B cell (primary cell): Measurements from ENCODE around the gene NUCB1. TPM values are rescaled to one million over a fixed set of nuclear protein-coding genes. Genes with fewer than 3 reads are reported as not detected.

Source experiments
- ATAC-seq: fragments of 200-7000 bp; cut with Tn5 transposase; one replicate; pipeline ENCODE4 v1.10.0; 2021; ENCODE audit warnings: low read depth, mild to moderate bottlenecking, moderate number of reproducible peaks, moderate library complexity
- CTCF ChIA-PET: fragments of 350-600 bp; sonication (Branson Sonifier 250); formaldehyde crosslinking; loops from one replicate; lab custom pipeline; 2021; ENCODE audit warnings: antibody characterized with exemption, inconsistent platforms; lab: Charles Lee
- POLR2A ChIA-PET: fragments of 350-600 bp; sonication (Branson Sonifier 250); formaldehyde crosslinking; loops from one replicate; lab custom pipeline; 2021; ENCODE audit warnings: antibody characterized with exemption; lab: Charles Lee
- DNase-seq: peaks from one replicate; pipeline ENCODE4 v3.0.0; 2013
- H2AFZ ChIP-seq: 2 replicates; pipeline ENCODE4 v1.6.1; 2012; ENCODE audit warnings: mild to moderate bottlenecking, low read depth, low read length; ENCODE audit not compliant: insufficient read depth, poor library complexity, severe bottlenecking
- H3K27ac ChIP-seq, 2 donors: 1 replicate in 1 of 2; 2 replicates in 1 of 2; pipeline ENCODE4 v1.5.1; 2012 to 2013; ENCODE audit warnings: low read length in 2 of 2, mild to moderate bottlenecking in 2 of 2, moderate library complexity in 1 of 2
- H3K27me3 ChIP-seq, 4 experiments: fragments of 200-600 bp in 1 of 4; sonication (generic) in 1 of 4; replicated peaks in 1 of 4; 1 replicate in 2 of 4; 2 replicates in 2 of 4; pipeline versions ENCODE4 v1.6.1 to v1.7.0; 2013 to 2016; ENCODE audit warnings: low read length in 3 of 4, mild to moderate bottlenecking in 2 of 4, mixed read lengths in 1 of 4, moderate library complexity in 1 of 4; ENCODE audit not compliant: insufficient read depth in 4 of 4, control insufficient read depth in 3 of 4; ENCODE audit errors: control extremely low read depth in 1 of 4
- H3K36me3 ChIP-seq, 2 experiments: replicated peaks in 1 of 2; 1 replicate in 1 of 2; 2 replicates in 1 of 2; pipeline versions ENCODE4 v1.6.1 to v1.7.1; 2013; ENCODE audit warnings: low read length in 1 of 2; ENCODE audit not compliant: insufficient read depth in 2 of 2, control insufficient read depth in 1 of 2; ENCODE audit errors: control extremely low read depth in 1 of 2, extremely low read depth in 1 of 2
- H3K4me1 ChIP-seq, 2 donors: fragments of 200-600 bp in 1 of 2; sonication (generic) in 1 of 2; 1 replicate in 1 of 2; 2 replicates in 1 of 2; pipeline versions ENCODE4 v1.5.1 to v1.6.1; 2013 to 2017; ENCODE audit warnings: low read length in 2 of 2; ENCODE audit not compliant: control insufficient read depth in 2 of 2, insufficient read depth in 2 of 2
- H3K4me2 ChIP-seq: replicated peaks from 2 replicates; pipeline ENCODE3; 2012; ENCODE audit warnings: mild to moderate bottlenecking, low read depth, low read length; ENCODE audit not compliant: poor library complexity, severe bottlenecking
- H3K4me3 ChIP-seq, 5 experiments: fragments of 200-600 bp in 1 of 5; sonication (generic) in 1 of 5; 1 replicate in 3 of 5; 2 replicates in 2 of 5; pipeline versions ENCODE4 v1.5.1 to v1.7.0; 2011 to 2016; ENCODE audit warnings: low read length in 4 of 5, mild to moderate bottlenecking in 4 of 5, low read depth in 2 of 5, control low read depth in 1 of 5, moderate library complexity in 1 of 5; ENCODE audit not compliant: insufficient read depth in 1 of 5; ENCODE audit errors: control extremely low read depth in 1 of 5, extremely low read depth in 1 of 5
- H3K79me2 ChIP-seq: fragments of 200-600 bp; sonication (generic); one replicate; pipeline ENCODE4 v1.6.0; 2016; ENCODE audit warnings: low read length; ENCODE audit not compliant: control insufficient read depth, insufficient read depth
- H3K9ac ChIP-seq: fragments of 200-600 bp; sonication (generic); 2 replicates; pipeline ENCODE4 v1.6.1; 2017; ENCODE audit warnings: mild to moderate bottlenecking, low read length, moderate library complexity
- H3K9me3 ChIP-seq, 3 donors: one replicate each; pipeline versions ENCODE4 v1.6.1 to v1.7.1; 2013; ENCODE audit warnings: low read length in 2 of 3; ENCODE audit not compliant: control insufficient read depth in 2 of 3, insufficient read depth in 1 of 3; ENCODE audit errors: control extremely low read depth in 1 of 3
- H4K20me1 ChIP-seq: 2 replicates; pipeline ENCODE4 v1.6.0; 2012; ENCODE audit warnings: mild to moderate bottlenecking, low read length; ENCODE audit not compliant: insufficient read depth, control insufficient read depth, poor library complexity, severe bottlenecking
- H3K27ac Mint-ChIP-seq: one replicate; pipeline ENCODE4 v1.8.0; 2021; ENCODE audit warnings: mixed read lengths
- H3K27me3 Mint-ChIP-seq: one replicate; pipeline ENCODE4 v1.8.0; 2021; ENCODE audit warnings: mixed read lengths
- H3K4me1 Mint-ChIP-seq: one replicate; pipeline ENCODE4 v1.8.0; 2021; ENCODE audit warnings: mixed read lengths
- H3K4me3 Mint-ChIP-seq: one replicate; pipeline ENCODE4 v1.8.0; 2021; ENCODE audit warnings: mixed read lengths
- H3K9me3 Mint-ChIP-seq: one replicate; pipeline ENCODE4 v1.8.0; 2022; ENCODE audit warnings: mixed read lengths; ENCODE audit not compliant: insufficient read depth
- EZH2 ChIP-seq: IDR thresholded peaks from 2 replicates; pipeline ENCODE4 v1.6.1; 2012; ENCODE audit warnings: borderline replicate concordance, low read depth, mild to moderate bottlenecking, moderate library complexity, low read length; ENCODE audit not compliant: insufficient read depth, poor library complexity, severe bottlenecking
- WGBS: methylation state at CpG from one replicate; pipeline ENCODE4 v1.1.5; 2013; ENCODE audit warnings: missing lambda C conversion rate; ENCODE audit not compliant: insufficient coverage; 5-methylcytosine and 5-hydroxymethylcytosine counted together
- intact Hi-C: fragments of 100-400 bp; cut with micrococcal nuclease; formaldehyde crosslinking; loops from one replicate; pipeline ENCODE4 v1.10.0; 2022
- polyA plus RNA-seq: library from polyadenylated mRNA; depleted of rRNA; stranded (reverse); fragments of >200 nt; gene quantifications from 2 replicates; pipeline ENCODE4 v1.2.3, GENCODE V29; 2012
- total RNA-seq, 2 donors: library from RNA; stranded (reverse); fragments of 120-200 nt in 1 of 2; gene quantifications; 1 replicate in 1 of 2; 2 replicates in 1 of 2; pipeline versions ENCODE4 v1.2.3 to v1.2.4, GENCODE V29; 2013 to 2022
- TF ChIP-seq, protein P1 (sequence below): fragments of 200-600 bp; IDR thresholded peaks from one replicate; pipeline ENCODE4 v1.8.0; 2022; ENCODE audit warnings: antibody characterized with exemption, mild to moderate bottlenecking

NUCB1 gene
- total and polyA plus RNA-seq, 2 donors (not counting 1 experiment from before 2014, with no cell fraction given) = 118 to 134 TPM

- TF ChIP-seq, protein P1, sequence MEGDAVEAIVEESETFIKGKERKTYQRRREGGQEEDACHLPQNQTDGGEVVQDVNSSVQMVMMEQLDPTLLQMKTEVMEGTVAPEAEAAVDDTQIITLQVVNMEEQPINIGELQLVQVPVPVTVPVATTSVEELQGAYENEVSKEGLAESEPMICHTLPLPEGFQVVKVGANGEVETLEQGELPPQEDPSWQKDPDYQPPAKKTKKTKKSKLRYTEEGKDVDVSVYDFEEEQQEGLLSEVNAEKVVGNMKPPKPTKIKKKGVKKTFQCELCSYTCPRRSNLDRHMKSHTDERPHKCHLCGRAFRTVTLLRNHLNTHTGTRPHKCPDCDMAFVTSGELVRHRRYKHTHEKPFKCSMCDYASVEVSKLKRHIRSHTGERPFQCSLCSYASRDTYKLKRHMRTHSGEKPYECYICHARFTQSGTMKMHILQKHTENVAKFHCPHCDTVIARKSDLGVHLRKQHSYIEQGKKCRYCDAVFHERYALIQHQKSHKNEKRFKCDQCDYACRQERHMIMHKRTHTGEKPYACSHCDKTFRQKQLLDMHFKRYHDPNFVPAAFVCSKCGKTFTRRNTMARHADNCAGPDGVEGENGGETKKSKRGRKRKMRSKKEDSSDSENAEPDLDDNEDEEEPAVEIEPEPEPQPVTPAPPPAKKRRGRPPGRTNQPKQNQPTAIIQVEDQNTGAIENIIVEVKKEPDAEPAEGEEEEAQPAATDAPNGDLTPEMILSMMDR = no peak
- TF ChIP-seq EZH2 = no peak
- Histone ChIP-seq H3K9ac (peak within 1 kb of the TSS; percentile 74), H4K20me1 (peaks cover 22% of the 10 kb centered on the region), H3K36me3 (peaks cover 0 to 37% of the 10 kb centered on the region in 2 experiments), H3K4me3 (peak within 1 kb of the TSS; percentile 73 to 90 (median 84)), H3K4me2 (peak within 1 kb of the TSS; percentile 75), H2AFZ (peak within 1 kb of the TSS; percentile 73), H3K9me3 (peaks cover 0 to 5% (median 0%) of the 10 kb centered on the region in 3 donors), H3K27ac (peak within 1 kb of the TSS; percentile 75 to 84), H3K4me1 (peaks cover 41 to 57% of the 10 kb centered on the region in 2 donors), H3K79me2 (peaks cover 26% of the 10 kb centered on the region), H3K27me3 (no peaks in the 10 kb centered on the region)
- CTCF ChIA-PET = interaction anchor here (1.2 to 4.1 kb wide), 3 partner anchors 11 to 28 kb away, joined by 4 to 17 read pairs (median 5); partner anchors contain the start of genes BAX, GYS1 and RUVBL2
- Mint-ChIP-seq H3K27me3 (no peaks in the 10 kb centered on the region), H3K4me3 (peak within 1 kb of the TSS; percentile 100), H3K9me3 (no peaks in the 10 kb centered on the region), H3K4me1 (peaks cover 70% of the 10 kb centered on the region), H3K27ac (peak within 1 kb of the TSS; percentile 99)
- ATAC-seq = peak; percentile 83
- POLR2A ChIA-PET = interaction anchor here (0.6 to 3.2 kb wide), 12 partner anchors 11 to 601 kb away, joined by 3 to 17 read pairs (median 4); partner anchors contain the start of genes GYS1, NUCB1, PPP1R15A and RUVBL2
- DNase-seq = peak; percentile 96
- 0% methylated on average over 45 of the region's 52 CpGs for WGBS
- intact Hi-C loops = loop anchor here (1.0 to 2.0 kb wide), 6 partner anchors 11 to 319 kb away; partner anchors contain the start of genes BAX, CA11, GYS1 and NUCB1
These were observed 65.1 kb downstream of the NUCB1 start, which contains the start of gene FTL for GRCh38 chr19:48965040-48965805. FTL (plus strand) TSS chr19:48965309; CDS start chr19:48965508, 199 bp downstream.
